Choroid plexus epithelial cell (primary cell): ENCODE results near the gene RXFP2.

Source experiments
- DNase-seq: peaks from one replicate; pipeline ENCODE4 v3.0.0-alpha.2; 2010; ENCODE audit warnings: low read depth
- H3K4me3 ChIP-seq: 2 replicates; pipeline ENCODE4 v1.5.1; 2011; ENCODE audit warnings: low read depth, mild to moderate bottlenecking, control low read depth, low read length, moderate library complexity
- TF ChIP-seq, protein P1 (sequence below): conservative IDR thresholded peaks from 2 replicates; pipeline ENCODE4 v1.5.1; 2011; ENCODE audit warnings: low read depth, mild to moderate bottlenecking, control low read depth, inconsistent platforms, low read length, moderate library complexity

The RXFP2 gene

DNA sequence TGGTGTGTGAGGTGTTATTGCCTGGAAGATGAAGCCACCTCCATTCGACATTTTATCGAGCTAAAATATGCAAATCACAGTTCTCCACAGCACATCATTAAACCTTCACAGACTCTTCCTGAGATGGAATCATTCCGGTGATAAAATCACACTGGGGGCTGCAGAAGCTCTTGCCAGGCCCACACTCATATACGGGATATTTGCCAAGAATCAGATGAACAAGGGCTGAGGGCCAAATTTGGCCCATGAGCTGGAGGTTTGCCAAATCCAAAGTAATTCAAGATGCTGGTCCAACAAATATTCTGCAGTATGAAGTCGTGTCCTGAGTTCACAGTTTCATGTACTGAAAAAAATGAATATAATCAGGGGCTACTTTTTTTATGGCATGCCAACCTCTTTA lies 16.7 kb upstream of the RXFP2 start:
- peak; percentile 16 for DNase-seq
- H3K4me3 ChIP-seq, result no peak overlapping the region
- TF ChIP-seq, protein P1, sequence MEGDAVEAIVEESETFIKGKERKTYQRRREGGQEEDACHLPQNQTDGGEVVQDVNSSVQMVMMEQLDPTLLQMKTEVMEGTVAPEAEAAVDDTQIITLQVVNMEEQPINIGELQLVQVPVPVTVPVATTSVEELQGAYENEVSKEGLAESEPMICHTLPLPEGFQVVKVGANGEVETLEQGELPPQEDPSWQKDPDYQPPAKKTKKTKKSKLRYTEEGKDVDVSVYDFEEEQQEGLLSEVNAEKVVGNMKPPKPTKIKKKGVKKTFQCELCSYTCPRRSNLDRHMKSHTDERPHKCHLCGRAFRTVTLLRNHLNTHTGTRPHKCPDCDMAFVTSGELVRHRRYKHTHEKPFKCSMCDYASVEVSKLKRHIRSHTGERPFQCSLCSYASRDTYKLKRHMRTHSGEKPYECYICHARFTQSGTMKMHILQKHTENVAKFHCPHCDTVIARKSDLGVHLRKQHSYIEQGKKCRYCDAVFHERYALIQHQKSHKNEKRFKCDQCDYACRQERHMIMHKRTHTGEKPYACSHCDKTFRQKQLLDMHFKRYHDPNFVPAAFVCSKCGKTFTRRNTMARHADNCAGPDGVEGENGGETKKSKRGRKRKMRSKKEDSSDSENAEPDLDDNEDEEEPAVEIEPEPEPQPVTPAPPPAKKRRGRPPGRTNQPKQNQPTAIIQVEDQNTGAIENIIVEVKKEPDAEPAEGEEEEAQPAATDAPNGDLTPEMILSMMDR, result no peak

DNA sequence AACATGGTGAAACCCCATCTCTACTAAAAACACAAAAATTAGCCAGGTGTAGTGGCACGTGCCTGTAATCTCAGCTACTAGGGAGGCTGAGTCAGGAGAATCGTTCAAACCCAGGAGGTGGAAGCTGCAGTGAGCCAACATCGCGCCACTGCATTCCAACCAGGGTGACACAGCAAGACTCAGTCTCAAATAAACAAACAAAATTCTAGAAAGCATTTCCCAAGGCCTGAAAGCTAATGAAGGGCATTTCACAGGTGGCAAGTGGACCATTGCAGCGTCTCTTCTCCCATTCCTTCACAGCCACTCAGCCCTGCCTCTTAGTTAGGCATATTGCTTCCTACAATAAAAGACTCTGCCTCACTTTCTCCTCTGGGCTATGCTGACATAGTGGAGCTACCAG lies 13.5 kb upstream of the RXFP2 start:
- no peak overlapping the region for H3K4me3 ChIP-seq
- no peak for DNase-seq
- TF ChIP-seq, protein P1, result no peak

DNA sequence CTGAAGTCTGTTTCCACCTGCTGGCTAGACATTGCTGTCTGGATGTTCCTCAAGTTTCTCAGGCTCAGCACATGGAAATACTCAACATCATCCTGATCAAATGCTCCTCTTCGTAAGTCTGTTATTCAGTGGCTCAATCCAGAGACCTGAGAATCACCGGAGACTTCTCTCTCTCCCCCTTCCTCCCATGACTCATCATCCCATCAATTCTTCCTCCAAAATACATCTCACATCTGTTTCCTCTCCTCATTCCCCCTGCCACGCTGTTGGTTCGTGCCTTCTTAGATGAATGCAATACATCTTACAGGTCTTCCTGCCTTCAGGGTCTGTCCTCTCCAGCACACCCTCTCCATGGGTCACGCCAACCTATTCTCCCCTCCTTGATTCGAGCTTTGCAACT lies 7.4 kb upstream of the RXFP2 start:
- TF ChIP-seq, protein P1, result no peak
- no peak for DNase-seq
- no peak overlapping the region for H3K4me3 ChIP-seq

DNA sequence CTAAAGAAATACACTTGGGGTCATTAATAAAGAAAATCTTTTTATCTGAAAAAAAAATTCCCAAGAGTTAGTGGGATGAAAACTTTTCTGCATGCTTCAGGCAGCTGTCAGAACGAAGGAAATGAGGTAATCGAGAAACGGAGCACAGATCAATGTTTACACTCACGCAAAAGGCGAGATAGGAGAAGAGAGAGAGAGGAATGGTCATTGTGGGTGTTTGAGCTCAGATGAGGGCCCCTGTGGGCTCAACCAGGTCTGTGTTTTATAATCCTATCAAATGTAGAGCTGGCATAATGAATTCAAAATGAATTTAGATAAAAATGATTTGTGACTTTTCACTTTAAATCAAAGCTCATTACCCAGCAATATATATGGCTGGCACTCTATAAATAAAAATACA lies 6.3 kb upstream of the RXFP2 start:
- TF ChIP-seq, protein P1, result no peak
- H3K4me3 ChIP-seq, result no peak overlapping the region
- DNase-seq, result no peak

DNA sequence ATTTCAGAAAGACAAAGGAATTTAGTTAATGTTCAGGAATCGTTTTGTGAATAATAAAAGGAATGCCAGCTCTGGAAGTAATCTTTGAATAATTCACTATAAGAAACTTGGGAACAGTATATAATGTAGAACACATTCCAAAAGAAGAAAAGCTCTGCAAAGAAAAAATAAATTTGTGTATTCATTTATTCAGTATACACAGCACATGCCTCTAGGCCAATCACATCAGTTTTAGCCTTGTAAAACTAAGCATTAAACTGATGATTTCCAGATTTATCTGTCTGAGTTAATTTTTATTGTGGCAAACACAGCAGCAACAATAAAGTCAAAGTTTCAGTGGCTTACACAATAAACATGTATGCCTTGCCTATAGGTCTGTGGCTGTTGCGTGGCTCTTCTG lies 5.7 kb upstream of the RXFP2 start:
- DNase-seq, result no peak
- TF ChIP-seq, protein P1, result no peak
- H3K4me3 ChIP-seq, result no peak overlapping the region

DNA sequence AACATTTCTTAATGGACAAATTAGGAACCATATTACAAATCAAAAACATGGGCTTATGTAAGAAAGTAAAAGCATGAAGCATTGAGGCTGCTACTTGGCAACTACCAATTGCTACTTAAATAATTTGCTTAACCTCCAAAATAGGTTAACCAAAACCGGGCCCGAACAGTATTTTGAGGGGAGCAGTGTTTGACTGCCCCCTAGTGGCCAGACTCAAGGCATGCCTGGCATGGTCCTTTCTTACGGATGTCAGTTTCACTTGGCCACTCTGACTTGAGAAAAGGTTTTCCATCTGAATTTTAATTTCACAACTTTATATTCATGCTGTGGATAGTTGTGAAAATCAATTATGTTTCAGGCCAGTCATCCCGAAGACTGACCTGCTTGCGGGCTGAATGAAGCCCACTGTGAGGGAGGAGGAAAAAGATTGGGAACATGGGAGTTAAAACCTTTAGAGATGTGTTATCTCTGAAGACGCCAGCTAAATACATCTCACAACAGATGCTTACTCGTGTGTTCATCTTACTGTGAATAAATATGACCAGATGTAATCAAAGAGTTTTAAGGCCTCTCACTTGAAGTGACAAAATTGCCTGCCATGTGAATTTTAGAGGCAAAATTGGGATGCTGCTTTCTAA lies 2.9 kb downstream of the RXFP2 start:
- peak; percentile 82 for DNase-seq
- TF ChIP-seq, protein P1, result peak; percentile 99
- H3K4me3 ChIP-seq, result no peak overlapping the region

DNA sequence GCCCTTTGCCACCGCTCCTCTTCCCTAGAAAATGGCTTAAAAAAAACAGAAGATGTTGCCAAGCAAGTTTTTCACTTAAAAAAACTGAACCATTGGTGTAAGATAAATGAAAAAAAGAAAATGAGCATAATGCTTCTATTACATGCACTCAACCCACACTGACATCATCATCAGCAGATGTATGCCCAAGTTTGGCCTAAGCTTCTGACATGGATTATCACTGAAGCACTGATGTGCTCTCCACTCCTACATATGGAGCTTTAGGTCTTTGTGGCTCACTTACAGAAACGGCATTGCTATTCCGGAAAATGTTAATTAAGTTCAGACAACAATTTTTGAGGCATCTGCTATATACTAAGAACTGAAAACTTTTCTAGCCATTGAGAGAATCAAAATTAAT lies 8.0 kb downstream of the RXFP2 start:
- no peak for DNase-seq
- no peak overlapping the region for H3K4me3 ChIP-seq
- TF ChIP-seq, protein P1, result no peak
